GM18858 (cell line): ENCODE data around the gene BHLHA15.

ENCODE experiments used
- ATAC-seq: cut with Tn5 transposase; IDR thresholded peaks from one replicate; pipeline ENCODE4 v1.9.1; 2021; ENCODE audit not compliant: unreplicated experiment

Gene BHLHA15

DNA sequence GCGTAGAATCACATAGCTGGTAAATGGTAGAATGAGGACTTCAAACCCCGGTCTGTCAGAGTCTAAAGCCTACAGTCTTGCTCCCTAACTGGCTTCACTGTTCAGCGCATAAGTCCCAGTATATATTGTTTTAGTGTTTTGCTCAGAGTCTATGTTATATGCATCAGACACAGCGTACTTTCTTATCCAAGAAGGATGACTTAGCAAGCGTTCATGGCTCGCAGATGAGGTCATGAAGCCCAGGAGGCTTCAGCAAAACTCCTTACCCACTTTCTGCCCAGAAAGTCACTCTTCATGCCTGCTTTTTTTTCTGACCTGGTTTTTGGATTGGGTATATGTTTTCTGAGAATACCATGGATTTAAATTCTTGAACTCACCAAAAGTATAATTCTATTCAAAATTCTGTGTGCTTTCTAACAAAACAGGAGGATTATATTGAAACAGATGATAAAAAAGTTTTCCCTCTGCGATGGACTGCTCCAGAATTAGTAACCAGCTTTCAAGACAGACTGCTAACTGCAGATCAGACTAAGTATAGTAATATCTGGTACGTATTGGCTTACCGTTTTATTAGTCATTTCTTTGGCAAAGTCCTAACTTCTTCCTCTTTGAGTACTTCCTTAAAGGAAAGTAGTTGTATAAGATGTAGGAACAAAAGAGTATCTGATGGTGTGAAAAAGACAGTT is 24.6 kb upstream of the BHLHA15 start:
- ATAC-seq, result no peak

DNA sequence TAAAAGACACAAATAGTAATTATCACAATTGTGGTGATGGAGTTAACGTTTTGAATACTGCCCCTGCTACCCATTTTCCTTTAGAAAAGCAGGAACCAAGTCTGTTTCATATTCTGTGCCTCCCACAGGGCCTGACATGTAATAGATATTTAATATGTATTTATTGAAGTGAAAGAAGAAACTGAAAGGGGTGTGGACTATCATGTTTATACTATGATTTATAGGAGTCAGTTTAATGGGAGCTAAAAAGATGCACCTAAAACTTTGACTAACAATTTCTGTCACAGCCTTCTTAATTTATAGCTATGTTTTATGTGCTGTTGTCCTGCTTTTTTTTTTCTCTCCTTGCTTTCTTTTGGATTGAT is 24.1 kb upstream of the BHLHA15 start:
- no peak for ATAC-seq

DNA sequence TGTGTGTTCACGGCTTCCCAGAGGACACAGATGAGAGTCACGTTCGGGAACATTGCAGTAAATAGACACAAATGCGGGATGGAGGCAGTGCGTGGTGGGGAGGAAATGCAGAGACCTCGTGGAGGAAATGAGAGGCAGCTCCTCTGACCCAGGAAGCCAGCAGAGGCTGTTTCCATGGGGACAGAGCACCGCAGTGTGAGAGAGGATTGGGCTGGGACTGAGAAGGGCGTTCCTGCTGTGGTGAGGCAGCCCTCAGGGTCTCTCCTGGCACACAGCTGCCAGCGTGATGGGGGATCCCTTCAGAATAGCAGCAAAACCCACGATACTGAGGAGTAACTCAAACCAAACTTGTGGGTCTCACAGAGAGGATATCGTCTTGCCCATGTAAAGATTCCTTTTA is 21.7 kb upstream of the BHLHA15 start:
- ATAC-seq, result no peak

DNA sequence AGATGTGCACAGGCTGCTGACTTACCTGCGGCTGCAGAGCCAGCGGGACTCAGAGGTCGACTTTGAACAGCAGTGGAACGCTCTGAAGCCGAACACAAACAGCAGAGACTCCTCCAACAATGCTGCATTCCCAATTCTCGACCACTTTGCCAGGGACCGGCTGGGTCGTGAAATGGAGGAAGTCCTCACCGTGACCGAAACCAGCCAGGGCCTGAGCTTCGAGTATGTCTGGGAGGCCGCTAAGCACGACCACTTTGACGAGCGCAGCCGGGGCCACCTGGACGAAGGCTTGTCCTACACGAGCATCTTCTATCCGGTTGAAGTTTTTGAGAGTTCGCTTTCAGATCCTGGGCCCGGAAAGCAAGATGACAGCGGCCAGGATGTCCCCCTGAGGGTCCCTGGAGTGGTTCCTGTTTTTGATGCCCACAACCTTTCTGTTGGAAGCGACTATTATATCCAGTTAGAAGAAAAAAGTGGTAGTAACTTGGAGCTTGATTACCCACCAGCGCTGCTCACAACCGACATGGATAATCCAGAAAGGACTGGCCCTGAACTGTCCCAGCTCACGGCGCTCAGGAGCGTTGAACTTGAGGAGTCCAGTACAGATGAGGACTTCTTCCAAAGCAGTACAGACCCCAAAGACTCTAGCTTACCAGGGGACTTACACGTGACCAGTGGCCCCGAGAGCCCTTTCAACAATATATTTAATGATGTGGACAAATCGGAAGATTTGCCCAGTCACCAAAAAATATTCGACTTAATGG is 19.4 kb upstream of the BHLHA15 start:
- ATAC-seq, result no peak

DNA sequence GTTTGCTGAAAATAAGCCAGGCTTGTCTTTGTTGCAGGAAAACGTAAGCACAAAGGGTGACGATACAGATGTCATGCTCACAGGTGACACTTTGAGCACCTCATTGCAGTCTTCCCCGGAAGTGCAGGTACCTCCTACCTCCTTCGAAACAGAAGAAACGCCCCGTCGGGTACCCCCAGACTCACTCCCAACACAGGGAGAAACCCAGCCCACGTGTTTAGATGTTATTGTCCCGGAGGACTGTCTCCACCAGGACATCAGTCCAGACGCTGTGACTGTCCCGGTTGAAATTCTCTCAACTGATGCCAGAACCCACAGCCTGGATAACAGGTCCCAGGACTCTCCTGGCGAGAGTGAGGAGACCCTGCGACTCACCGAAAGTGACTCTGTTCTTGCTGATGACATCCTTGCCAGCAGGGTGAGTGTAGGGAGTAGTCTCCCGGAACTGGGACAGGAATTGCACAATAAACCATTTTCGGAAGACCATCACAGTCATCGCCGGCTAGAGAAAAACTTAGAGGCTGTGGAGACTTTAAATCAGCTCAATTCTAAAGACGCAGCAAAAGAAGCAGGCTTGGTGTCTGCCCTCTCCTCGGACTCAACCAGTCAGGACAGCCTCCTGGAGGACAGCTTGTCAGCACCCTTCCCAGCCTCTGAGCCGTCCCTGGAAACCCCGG is 18.3 kb upstream of the BHLHA15 start:
- no peak for ATAC-seq

DNA sequence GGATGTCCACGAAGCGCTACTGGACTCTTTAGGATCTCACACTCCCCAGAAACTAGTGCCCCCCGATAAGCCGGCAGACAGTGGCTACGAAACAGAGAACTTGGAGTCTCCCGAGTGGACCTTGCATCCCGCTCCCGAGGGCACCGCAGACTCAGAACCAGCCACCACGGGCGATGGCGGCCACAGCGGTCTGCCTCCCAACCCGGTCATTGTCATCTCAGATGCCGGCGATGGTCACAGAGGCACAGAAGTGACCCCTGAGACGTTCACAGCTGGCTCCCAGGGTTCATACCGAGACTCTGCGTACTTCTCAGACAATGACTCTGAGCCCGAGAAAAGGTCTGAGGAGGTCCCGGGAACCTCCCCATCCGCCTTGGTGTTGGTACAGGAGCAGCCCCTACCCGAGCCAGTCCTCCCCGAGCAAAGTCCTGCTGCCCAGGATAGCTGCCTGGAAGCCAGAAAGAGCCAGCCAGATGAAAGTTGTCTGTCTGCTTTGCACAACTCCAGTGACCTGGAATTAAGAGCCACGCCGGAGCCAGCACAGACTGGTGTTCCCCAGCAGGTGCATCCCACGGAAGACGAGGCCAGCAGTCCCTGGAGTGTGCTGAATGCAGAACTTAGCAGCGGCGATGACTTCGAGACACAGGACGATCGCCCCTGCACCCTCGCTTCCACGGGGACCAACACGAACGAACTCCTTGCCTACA is 17.6 kb upstream of the BHLHA15 start:
- ATAC-seq, result no peak

DNA sequence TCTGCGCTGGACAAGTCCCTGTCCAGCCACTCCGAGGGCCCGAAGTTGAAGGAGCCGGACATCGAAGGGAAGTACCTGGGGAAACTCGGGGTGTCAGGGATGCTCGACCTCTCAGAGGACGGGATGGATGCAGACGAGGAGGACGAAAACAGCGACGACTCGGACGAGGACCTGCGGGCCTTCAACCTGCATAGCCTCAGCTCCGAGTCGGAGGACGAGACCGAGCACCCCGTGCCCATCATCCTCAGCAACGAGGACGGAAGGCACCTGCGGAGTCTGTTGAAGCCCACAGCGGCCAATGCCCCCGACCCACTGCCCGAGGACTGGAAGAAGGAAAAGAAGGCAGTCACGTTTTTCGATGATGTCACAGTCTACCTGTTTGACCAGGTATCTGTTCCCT is 17.1 kb upstream of the BHLHA15 start:
- ATAC-seq, result no peak

DNA sequence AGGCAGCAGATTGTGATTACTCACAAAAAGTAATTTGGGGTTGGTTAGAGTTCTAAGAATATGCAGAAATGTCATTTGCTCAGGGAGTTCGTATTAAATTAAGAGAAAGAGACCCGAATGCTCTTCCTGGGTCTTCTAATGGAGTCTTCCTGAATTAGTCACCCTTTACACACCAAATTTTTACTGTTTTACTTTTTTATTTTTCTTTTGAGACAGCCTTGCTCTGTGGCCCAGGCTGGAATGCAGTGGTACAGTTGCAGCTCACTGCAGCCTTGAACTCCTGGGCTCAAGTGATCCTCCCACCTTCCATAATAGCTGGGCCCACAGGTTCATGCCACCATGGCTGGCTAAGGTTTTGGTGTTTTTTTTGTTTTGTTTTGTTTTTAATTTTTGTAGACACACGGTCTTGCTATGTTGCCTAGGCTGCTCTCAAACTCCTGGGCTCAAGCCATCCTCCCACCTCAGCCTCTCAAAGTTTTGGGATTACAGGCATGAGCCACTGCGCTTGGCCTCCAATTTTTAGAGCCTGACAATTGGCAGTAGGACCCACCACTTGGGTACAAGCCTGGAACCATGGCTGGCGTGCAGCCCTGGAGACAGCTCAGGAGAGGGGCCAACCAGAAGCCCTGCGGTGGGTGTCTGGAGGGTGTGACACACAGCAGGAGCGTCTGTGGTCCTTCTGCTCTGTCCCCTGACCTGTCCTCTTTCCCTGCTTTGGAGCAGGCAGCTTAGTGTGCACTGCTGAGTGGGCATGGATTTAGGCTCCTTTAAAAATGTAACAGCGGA is 16.4 kb upstream of the BHLHA15 start:
- ATAC-seq, result no peak

DNA sequence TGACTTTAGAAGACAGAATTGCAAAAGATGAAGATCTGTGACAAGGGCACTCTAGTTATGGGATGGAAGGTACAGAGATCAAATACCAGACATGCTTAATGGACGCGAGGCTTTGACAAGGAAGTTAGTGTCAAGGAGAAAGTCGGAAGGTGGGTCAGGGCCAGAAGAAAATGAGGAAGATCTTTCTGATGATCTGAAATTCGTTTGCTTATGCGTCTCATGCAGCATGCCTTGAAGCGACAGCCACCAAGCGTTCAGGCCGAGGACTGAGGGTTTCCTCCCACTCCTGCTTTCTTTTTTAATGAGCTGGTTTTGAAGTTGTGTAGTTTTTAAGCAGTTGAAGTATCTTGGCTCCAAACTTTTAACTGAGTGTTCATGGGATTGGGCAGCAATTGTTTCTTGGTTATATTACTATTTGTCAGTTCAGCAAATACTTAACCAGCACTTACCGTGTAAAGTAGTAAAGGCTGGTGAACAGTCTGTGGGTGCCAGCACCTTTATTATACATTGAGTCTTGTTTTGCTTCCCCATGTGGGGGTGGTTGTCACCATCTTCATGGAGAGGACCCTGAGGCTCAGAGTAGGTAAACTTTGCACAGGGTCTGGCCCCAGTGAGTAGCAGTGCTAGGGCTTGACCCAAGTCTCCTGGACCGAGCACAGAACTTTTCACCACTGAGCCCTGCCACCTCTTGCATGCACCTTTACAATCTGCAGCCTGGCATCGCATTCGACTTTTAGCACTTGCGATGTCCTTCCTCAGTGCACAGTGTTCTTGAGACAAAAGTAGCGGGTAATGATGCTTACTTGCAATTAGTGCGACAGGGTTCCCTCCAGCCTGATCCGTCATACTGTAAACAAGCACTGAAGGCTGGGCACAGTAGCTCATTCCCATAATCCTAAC is 14.3 kb upstream of the BHLHA15 start:
- no peak for ATAC-seq

DNA sequence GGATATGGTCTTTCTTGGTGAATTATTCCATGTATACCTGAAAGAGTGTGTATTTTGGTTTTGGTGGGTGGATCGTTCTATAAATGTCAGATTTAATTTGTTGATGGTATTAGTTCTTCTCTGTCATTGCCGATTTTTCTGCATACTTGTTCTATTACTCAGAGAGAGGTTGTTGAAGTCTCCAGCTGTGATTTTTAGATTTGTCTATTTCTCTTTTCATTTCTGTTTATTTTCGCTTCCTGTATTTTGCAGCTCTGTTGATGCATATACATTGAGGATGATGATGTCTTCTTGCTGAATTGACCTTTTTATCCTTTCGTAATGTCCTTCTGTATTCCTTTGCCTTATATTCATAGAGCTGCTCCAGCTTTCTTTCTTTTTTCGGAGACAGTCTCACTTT is 12.1 kb upstream of the BHLHA15 start:
- ATAC-seq, result no peak

DNA sequence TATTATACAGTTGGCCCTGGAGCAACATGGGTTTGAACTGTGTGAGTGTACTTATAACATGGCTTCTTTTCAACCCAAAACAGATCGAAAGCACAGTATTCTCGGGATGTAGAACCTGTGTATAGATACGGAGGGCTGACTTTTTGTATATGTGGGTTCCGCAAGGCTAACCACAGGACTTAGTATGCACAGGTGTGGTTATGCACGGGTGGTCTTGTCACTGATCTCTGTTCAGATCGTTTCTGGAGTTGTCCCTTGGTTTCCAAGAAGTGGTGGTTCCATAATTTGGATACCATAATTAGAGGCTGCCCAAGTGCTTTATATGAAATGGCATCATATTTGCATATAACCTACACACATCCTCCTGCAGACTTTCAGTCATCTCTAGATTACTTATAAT is 10.9 kb upstream of the BHLHA15 start:
- ATAC-seq, result peak; percentile 36

DNA sequence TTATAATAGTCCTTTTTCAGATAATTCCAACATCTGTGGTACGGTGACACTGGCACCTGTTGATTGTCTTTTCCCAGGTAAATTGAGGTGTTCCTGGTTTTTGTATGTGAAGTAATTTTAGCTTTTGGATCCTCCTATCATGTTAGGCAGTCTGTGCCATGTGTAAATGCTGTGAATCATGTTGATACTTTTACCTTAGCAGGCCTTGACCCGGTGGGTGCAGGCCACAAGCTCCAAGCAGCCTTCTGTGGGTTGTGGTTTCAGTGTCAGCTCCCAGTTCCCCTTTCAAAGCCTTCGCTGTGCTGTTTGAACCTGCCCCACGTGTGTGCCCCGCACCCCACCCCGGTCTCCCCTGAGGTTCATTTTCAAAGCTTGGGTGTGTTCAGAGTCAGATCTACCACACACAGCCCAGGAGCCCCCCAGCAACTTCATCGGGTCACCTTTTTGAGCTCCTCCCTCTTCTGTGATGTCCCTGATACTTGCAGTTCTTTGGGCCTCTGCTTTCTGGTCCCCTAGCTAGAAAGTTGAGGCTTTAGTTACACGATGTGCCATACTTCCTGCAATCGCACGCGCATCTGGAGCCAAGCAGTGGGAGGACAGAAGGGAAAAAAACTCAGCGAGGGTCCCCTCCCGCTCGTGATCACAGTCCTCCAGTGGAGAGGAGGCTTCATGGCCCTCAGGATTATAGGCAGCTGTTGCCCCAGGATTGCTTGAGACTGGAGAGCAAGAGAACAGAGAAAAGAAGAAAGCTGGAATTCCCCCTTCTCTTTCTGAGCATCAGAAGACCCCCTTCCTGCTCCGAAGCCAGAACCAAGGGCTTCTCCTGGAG is 8.7 kb upstream of the BHLHA15 start:
- peak; percentile 89 for ATAC-seq

DNA sequence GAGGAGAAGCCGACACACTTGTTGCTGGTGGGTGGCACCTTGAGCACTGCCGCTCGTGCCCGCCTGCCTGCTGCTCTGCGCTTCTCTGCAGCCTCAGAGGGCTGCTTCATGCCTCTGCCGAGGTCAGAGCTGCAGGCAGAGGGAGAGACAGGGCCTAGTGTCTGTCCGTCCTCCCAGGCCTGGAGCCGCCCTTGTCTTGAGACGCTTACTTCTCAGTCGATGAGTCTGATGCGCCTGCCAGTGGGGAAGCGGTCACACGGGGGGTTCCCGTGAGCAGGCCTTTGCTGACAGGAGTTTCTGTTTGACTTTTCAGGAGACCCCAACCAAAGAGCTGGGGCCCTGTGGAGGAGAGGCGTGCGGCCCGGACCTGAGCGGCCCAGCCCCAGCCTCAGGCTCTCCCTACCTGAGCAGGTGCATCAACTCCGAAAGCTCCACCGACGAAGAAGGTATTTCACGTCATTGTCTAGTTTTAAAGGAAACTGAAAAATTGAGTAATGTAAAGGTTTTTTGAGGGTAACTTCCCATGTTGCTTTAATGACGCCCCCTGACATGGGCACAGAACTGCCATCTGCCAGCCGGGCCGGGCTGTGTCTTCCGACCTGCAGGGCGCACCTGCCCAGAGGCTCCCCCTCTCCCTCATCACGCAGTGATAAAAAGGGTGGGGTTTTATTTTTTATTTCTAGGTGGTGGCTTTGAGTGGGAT is 7.8 kb upstream of the BHLHA15 start:
- ATAC-seq, result peak; percentile 27

DNA sequence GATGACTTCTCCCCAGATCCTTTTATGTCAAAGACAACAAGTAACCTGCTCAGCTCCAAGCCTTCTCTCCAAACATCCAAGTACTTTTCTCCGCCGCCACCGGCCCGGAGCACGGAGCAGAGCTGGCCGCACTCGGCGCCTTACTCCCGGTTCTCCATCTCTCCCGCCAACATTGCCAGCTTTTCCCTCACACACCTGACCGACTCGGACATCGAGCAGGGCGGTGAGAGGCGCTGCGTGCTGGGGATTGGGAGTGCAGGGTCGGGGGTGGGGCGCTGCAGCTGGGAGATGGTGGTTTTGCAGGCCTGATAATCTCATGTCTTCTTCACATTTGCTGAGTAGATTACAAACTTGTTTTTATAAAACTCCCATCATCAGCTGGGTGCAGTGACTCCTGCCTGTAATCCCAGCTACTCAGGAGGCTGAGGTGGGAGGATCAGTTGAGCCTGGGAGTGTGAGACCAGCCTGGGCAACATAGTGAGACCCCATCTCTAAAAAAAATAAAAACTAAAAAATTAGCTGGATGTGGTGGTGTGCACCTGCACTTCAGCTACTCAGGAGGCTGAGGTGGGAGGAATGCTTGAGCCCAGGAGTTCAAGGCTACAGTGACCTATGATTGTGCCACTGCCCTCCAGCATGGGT is 7.2 kb upstream of the BHLHA15 start:
- no peak for ATAC-seq

DNA sequence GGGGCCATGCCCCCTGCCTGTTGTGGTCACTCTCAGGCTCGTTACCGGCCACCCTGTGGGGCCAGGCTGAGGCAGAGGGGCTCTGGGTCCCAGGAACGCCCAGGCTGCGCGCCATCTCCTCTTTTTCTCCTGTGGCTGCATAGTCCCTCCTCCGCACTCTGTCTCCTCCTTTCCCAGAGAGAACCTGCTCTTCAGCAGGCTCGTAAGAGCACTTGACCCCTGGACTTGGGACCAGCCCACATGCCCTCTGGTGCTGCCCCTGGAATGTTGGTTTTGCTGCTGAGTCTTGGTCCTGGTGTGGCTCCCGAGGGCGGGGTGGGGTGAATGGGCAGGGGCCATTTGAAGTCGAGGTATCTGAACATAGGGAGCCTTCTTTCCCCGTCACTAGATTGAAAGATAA is 6.6 kb upstream of the BHLHA15 start:
- ATAC-seq, result no peak

DNA sequence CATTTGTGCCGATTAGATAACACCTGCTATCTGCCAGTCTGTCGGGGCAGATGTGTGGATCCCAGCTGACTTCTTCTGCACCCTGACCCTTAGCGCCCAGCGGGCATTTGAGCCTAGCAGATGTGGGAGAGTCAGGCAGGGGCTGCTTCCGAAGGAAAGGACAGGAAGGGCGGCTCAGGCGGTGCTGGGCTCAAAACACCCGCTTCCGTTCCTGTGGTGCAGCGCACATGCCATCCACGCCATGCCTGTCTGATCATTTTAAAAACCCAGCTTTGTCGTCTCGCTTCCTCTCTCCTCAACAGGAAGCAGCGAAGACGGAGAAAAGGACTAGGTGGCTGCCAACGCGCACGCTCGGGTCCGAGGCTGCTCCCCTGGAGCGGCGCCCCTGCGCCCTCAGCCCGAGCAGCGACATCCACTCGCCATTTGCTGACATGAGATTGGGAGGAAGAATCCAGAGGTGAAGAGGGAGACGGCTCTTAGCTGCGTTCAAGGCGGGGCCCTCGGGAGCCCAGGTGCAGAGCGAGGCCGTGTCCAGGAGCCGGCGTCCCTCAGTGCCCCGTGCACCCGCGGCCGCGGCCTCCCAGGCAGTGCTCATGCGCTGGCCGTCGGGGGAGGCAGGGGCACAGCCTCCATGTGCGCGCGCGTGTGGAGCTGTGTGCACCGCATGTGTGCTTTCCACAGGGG is 5.9 kb upstream of the BHLHA15 start:
- no peak for ATAC-seq
